ENCODE results near the gene OR10H2. TPM values are rescaled to one million over a fixed set of nuclear protein-coding genes. Genes with fewer than 3 reads are reported as not detected.

OR10H2 gene
- total RNA-seq: not detected

- TF ChIP-seq CTCF (IDR thresholded peaks at IDR 0.05; ENCODE audit: low read depth): no peak
Observed at GRCh38 chr19:15727724-15728123, at the start of gene OR10H2. Gene OR10H2, plus strand, starts transcription at chr19:15728024. Its CDS starts 20 bp downstream, at chr19:15728044.

- TF ChIP-seq CTCF (IDR thresholded peaks at IDR 0.05; ENCODE audit: low read depth): no peak
Observed at GRCh38 chr19:15679089-15679488, 48.7 kb upstream of the OR10H2 start.

- no peak for TF ChIP-seq CTCF (IDR thresholded peaks at IDR 0.05; ENCODE audit: low read depth)
Observed at GRCh38 chr19:15680478-15681322, 47.1 kb upstream of the OR10H2 start.

- no peak for TF ChIP-seq CTCF (IDR thresholded peaks at IDR 0.05; ENCODE audit: low read depth)
Observed at GRCh38 chr19:15683411-15683810, 44.4 kb upstream of the OR10H2 start.

- no peak for TF ChIP-seq CTCF (IDR thresholded peaks at IDR 0.05; ENCODE audit: low read depth)
Observed at GRCh38 chr19:15684828-15685227, 43.0 kb upstream of the OR10H2 start.

GRCh38 chr19:15696654-15697194, 31.1 kb upstream of the OR10H2 start:
- no peak for TF ChIP-seq CTCF (IDR thresholded peaks at IDR 0.05; ENCODE audit: low read depth)

- no peak for TF ChIP-seq CTCF (IDR thresholded peaks at IDR 0.05; ENCODE audit: low read depth)
Observed at GRCh38 chr19:15701757-15702533, 25.9 kb upstream of the OR10H2 start.
